ENCODE results near the gene OR2J2. TPM values are rescaled to one million over a fixed set of nuclear protein-coding genes. Genes with fewer than 3 reads are reported as not detected.

The OR2J2 gene
- total RNA-seq, 1 experiment from 2014 or later = not detected

Other genes with a start within 250 kb of the OR2J2 start
- 68.4 and 76.3 TPM in 2 replicates for gene TRIM27, start 246.9 kb upstream of the OR2J2 start, total RNA-seq (2014; rRNA removed; shearing (Covaris generic))
- gene ZNF311, start 165.6 kb upstream of the OR2J2 start, total RNA-seq (2014; rRNA removed; shearing (Covaris generic)) = 1.1 and 1.2 TPM in 2 replicates
- gene OR2W1, start 125.7 kb upstream of the OR2J2 start, total RNA-seq (2014; rRNA removed; shearing (Covaris generic)) = not detected in 2 replicates
- not detected in 2 replicates for gene OR2B3, start 83.6 kb upstream of the OR2J2 start, total RNA-seq (2014; rRNA removed; shearing (Covaris generic))
- not detected in 2 replicates for gene OR2J1, start 71.4 kb upstream of the OR2J2 start, total RNA-seq (2014; rRNA removed; shearing (Covaris generic))
- not detected in 2 replicates for gene OR2J3, start 62.8 kb upstream of the OR2J2 start, total RNA-seq (2014; rRNA removed; shearing (Covaris generic))
- not detected in 2 replicates for gene OR14J1, start 130.8 kb downstream of the OR2J2 start, total RNA-seq (2014; rRNA removed; shearing (Covaris generic))
- not detected in 2 replicates for gene OR5V1, start 198.0 kb downstream of the OR2J2 start, total RNA-seq (2014; rRNA removed; shearing (Covaris generic))
- gene OR12D3, start 204.4 kb downstream of the OR2J2 start, total RNA-seq (2014; rRNA removed; shearing (Covaris generic)) = not detected in 2 replicates
- not detected in 2 replicates for gene OR12D2, start 224.7 kb downstream of the OR2J2 start, total RNA-seq (2014; rRNA removed; shearing (Covaris generic))
- not detected in 2 replicates for gene OR12D1, start 244.0 kb downstream of the OR2J2 start, total RNA-seq (2014; rRNA removed; shearing (Covaris generic))

Data from HT-29 (cell line).